ENCODE data around the gene ARSG. TPM values are rescaled to one million over a fixed set of nuclear protein-coding genes. Genes with fewer than 3 reads are reported as not detected.

ARSG gene
- total RNA-seq, 2 donors from 2014 or later, result 4.4 to 14.1 TPM

DNA sequence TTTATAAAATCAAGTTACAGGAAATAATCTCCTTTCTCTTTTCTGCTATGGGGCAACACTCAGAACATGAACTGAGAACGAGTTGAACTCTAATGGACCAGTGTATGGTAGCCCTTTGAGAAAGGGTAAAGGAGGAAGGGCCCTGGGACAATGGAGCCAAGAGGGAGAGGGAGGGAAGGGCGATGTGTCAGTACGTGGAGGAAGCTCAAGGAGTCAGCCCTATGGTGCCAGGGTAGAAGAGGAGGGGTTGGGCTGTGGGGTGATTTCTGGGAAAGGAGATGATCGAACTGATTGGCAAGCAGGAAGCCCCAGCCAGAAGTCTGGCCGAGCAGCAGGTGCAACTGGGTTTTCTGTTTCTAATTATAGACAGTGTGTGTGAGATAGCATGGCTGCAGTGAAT is 170.3 kb downstream of the ARSG start:
- Mint-ChIP-seq H3K9me3 (no peaks in the 10 kb centered on the region), H3K27me3 (ENCODE audit: insufficient read depth) (peaks cover 5% of the 10 kb centered on the region), H3K36me3 (ENCODE audit: low read depth) (no peaks in the 10 kb centered on the region), H3K4me3 (no peak overlapping the region), H3K4me1 (peaks cover 20% of the 10 kb centered on the region), H3K27ac (no peak overlapping the region)
- Histone ChIP-seq H3K27ac (ENCODE audit: low read depth, low read length) (no peak overlapping the region), H3K27me3 (ENCODE audit: control insufficient read depth, insufficient read depth, low read length, poor library complexity, severe bottlenecking) (peaks cover 9% of the 10 kb centered on the region), H3K36me3 (ENCODE audit: control insufficient read depth, insufficient read depth, low read length) (no peaks in the 10 kb centered on the region), H3K9ac (ENCODE audit: extremely low read depth, low read length, poor library complexity, severe bottlenecking) (no peak overlapping the region), H3K9me3 (ENCODE audit: control insufficient read depth, low read length) (no peaks in the 10 kb centered on the region), H3K4me3 (ENCODE audit: low read length) (no peak overlapping the region), H3K4me1 (ENCODE audit: control insufficient read depth, insufficient read depth, low read length) (peaks cover 4% of the 10 kb centered on the region)
- WGBS, 2 experiments (ENCODE audit: insufficient coverage in 1 of 2, insufficient read length in 1 of 2), result 72 to 73% methylated on average over 5 of the region's 5 CpGs
- no peak for TF ChIP-seq CTCF (conservative IDR thresholded peaks at IDR 0.05)
- DNase-seq, result peak; percentile 67

GRCh38 chr17:68462381-68463210 is 171.3 kb downstream of the ARSG start:
- no peak overlapping the region for H3K4me3 Mint-ChIP-seq
- Histone ChIP-seq H3K36me3 (ENCODE audit: control insufficient read depth, insufficient read depth, low read length) (no peaks in the 10 kb centered on the region), H3K9ac (ENCODE audit: extremely low read depth, low read length, poor library complexity, severe bottlenecking) (no peak overlapping the region), H3K27ac (ENCODE audit: low read depth, low read length) (no peak overlapping the region), H3K27me3 (ENCODE audit: control insufficient read depth, insufficient read depth, low read length, poor library complexity, severe bottlenecking) (peaks cover 9% of the 10 kb centered on the region), H3K9me3 (ENCODE audit: control insufficient read depth, low read length) (no peaks in the 10 kb centered on the region), H3K4me3 (ENCODE audit: low read length) (no peak overlapping the region), H3K4me1 (ENCODE audit: control insufficient read depth, insufficient read depth, low read length) (peaks cover 4% of the 10 kb centered on the region)
- peaks cover 20% of the 10 kb centered on the region for H3K4me1 Mint-ChIP-seq
- 52 to 62% methylated on average over 8 to 15 of the region's 15 CpGs for WGBS, 2 experiments (ENCODE audit: insufficient coverage in 1 of 2, insufficient read length in 1 of 2)
- peak; percentile 93 for DNase-seq
- H3K9me3 Mint-ChIP-seq, result peaks cover 3% of the 10 kb centered on the region
- peaks cover 5% of the 10 kb centered on the region for H3K27me3 Mint-ChIP-seq (ENCODE audit: insufficient read depth)
- no peak overlapping the region for H3K27ac Mint-ChIP-seq
- H3K36me3 Mint-ChIP-seq (ENCODE audit: low read depth), result no peaks in the 10 kb centered on the region
- TF ChIP-seq CTCF (conservative IDR thresholded peaks at IDR 0.05), result peak; percentile 85

- DNase-seq, result no peak
- H3K9me3 ChIP-seq (ENCODE audit: control insufficient read depth, low read length), result no peaks in the 10 kb centered on the region
- H3K4me1 ChIP-seq (ENCODE audit: control insufficient read depth, insufficient read depth, low read length), result peaks cover 4% of the 10 kb centered on the region
- H3K4me3 Mint-ChIP-seq, result no peak overlapping the region
- peaks cover 4% of the 10 kb centered on the region for H3K9me3 Mint-ChIP-seq
- no peaks in the 10 kb centered on the region for H3K36me3 Mint-ChIP-seq (ENCODE audit: low read depth)
- H3K36me3 ChIP-seq (ENCODE audit: control insufficient read depth, insufficient read depth, low read length), result no peaks in the 10 kb centered on the region
- H3K27me3 Mint-ChIP-seq (ENCODE audit: insufficient read depth), result peaks cover 3% of the 10 kb centered on the region
- H3K4me1 Mint-ChIP-seq, result peaks cover 15% of the 10 kb centered on the region
- 72 to 73% methylated on average over 6 of the region's 6 CpGs for WGBS, 2 experiments (ENCODE audit: insufficient coverage in 1 of 2, insufficient read length in 1 of 2)
- H3K27ac ChIP-seq (ENCODE audit: low read depth, low read length), result no peak overlapping the region
- peak; percentile 26 for TF ChIP-seq CTCF (conservative IDR thresholded peaks at IDR 0.05)
- no peak overlapping the region for H3K9ac ChIP-seq (ENCODE audit: extremely low read depth, low read length, poor library complexity, severe bottlenecking)
- H3K27me3 ChIP-seq (ENCODE audit: control insufficient read depth, insufficient read depth, low read length, poor library complexity, severe bottlenecking), result peaks cover 9% of the 10 kb centered on the region
- H3K4me3 ChIP-seq (ENCODE audit: low read length), result no peak overlapping the region
- H3K27ac Mint-ChIP-seq, result no peak overlapping the region
Observed at GRCh38 chr17:68463211-68464019, 172.1 kb downstream of the ARSG start.

All from endodermal cell (in vitro differentiated cells).